Cerebellar cortex (tissue), 1 donor: ENCODE results near the gene ENDOV.

Experiments used
- DNase-seq: peaks from one replicate; pipeline ENCODE4 v3.0.0-alpha.2; 2015; ENCODE audit warnings: low spot score

Gene ENDOV

GRCh38 chr17:80416260-80416939 is 1.4 kb downstream of the ENDOV start:
- DNase-seq = no peak

GRCh38 chr17:80416940-80417293 is 1.9 kb downstream of the ENDOV start:
- no peak for DNase-seq

- no peak for DNase-seq
Observed at GRCh38 chr17:80418589-80418988, 3.6 kb downstream of the ENDOV start.

- no peak for DNase-seq
Observed at GRCh38 chr17:80419255-80419654, 4.3 kb downstream of the ENDOV start.

GRCh38 chr17:80421381-80422090 is 6.6 kb downstream of the ENDOV start:
- DNase-seq = no peak

- DNase-seq = no peak
Observed at GRCh38 chr17:80422276-80422675, 7.3 kb downstream of the ENDOV start.

GRCh38 chr17:80422981-80423380 is 8.0 kb downstream of the ENDOV start:
- DNase-seq = no peak

GRCh38 chr17:80423536-80424225 is 8.7 kb downstream of the ENDOV start:
- no peak for DNase-seq

- DNase-seq = no peak
Observed at GRCh38 chr17:80424261-80424660, 9.3 kb downstream of the ENDOV start.

- DNase-seq = no peak
Observed at GRCh38 chr17:80424878-80425765, 10.2 kb downstream of the ENDOV start.

GRCh38 chr17:80425835-80426426 is 11.0 kb downstream of the ENDOV start:
- DNase-seq = no peak

GRCh38 chr17:80426671-80427326 is 11.8 kb downstream of the ENDOV start:
- DNase-seq = peak; percentile 85

- peak; percentile 78 for DNase-seq
Observed at GRCh38 chr17:80427366-80428282, 12.7 kb downstream of the ENDOV start.

GRCh38 chr17:80428363-80428762 is 13.4 kb downstream of the ENDOV start:
- no peak for DNase-seq

GRCh38 chr17:80428796-80429195 is 13.8 kb downstream of the ENDOV start:
- DNase-seq = no peak

- no peak for DNase-seq
Observed at GRCh38 chr17:80429356-80430275, 14.6 kb downstream of the ENDOV start.

- DNase-seq = no peak
Observed at GRCh38 chr17:80430446-80431245, 15.7 kb downstream of the ENDOV start.
